GM12878 (cell line): Measurements from ENCODE around the gene E2F2. TPM values are rescaled to one million over a fixed set of nuclear protein-coding genes. Genes with fewer than 3 reads are reported as not detected.

Experiments
- ATAC-seq: fragments of 200-7000 bp; cut with Tn5 transposase; 3 replicates; pipeline ENCODE4 v1.9.1; 2020; ENCODE audit warnings: mild to moderate bottlenecking, moderate library complexity
- BruUV-seq: library from RNA; stranded (reverse); fragments of 400-500 nt; replicated peaks from 2 replicates; lab custom pipeline; 2021; lab: Mats Ljungman, UMichigan
- CTCF ChIA-PET: fragments of 300-600 bp; sonication (Branson Sonifier 250); formaldehyde crosslinking; extraction: SDS; loops from one replicate; lab custom pipeline; 2021; ENCODE audit warnings: inconsistent platforms; lab: Yijun Ruan, JAX
- POLR2A ChIA-PET: fragments of 350-600 bp; formaldehyde crosslinking; extraction: SDS; loops from one replicate; lab custom pipeline; 2021; ENCODE audit warnings: inconsistent platforms; lab: Charles Lee
- RAD21 ChIA-PET: fragments of 300-600 bp; sonication (Branson Sonifier 250); formaldehyde crosslinking; loops from one replicate; lab custom pipeline; 2023; ENCODE audit warnings: antibody characterized with exemption; ENCODE audit not compliant: unreplicated experiment; lab: Charles Lee
- SMC1A ChIA-PET: fragments of 300-600 bp; sonication (Branson Sonifier 250); formaldehyde crosslinking; loops from one replicate; lab custom pipeline; 2023; ENCODE audit not compliant: unreplicated experiment, uncharacterized antibody; lab: Charles Lee
- DNase-seq: peaks from one replicate; pipeline ENCODE4 v3.0.0-alpha.2; 2011; ENCODE audit warnings: low read depth, low spot score
- FAIRE-seq: peaks from 3 replicates; lab custom pipeline; 2011; peaks lifted over from hg19 to GRCh38; lab: Jason Lieb, UNC
- H2AFZ ChIP-seq: 2 replicates; pipeline ENCODE4 v1.6.0; 2011; ENCODE audit warnings: low read depth, low read length, control low read depth; ENCODE audit not compliant: control insufficient read depth
- H3K27ac ChIP-seq: 2 replicates; pipeline ENCODE4 v1.5.1; 2011; ENCODE audit warnings: control low read depth; ENCODE audit not compliant: control insufficient read depth, insufficient read depth
- H3K27me3 ChIP-seq, 2 experiments: replicated peaks in 1 of 2; 2 replicates each; pipeline versions ENCODE4 v1.6.0 to v1.6.1; 2011; ENCODE audit warnings: low read length in 1 of 2; ENCODE audit not compliant: control insufficient read depth in 2 of 2, insufficient read depth in 2 of 2
- H3K36me3 ChIP-seq, 2 experiments: 2 replicates each; pipeline ENCODE4 v1.5.1; 2011; ENCODE audit warnings: low read length in 1 of 2; ENCODE audit not compliant: control insufficient read depth in 2 of 2, insufficient read depth in 2 of 2
- H3K4me1 ChIP-seq: 2 replicates; pipeline ENCODE4 v1.6.1; 2011; ENCODE audit warnings: mild to moderate bottlenecking, low read length, moderate library complexity, mixed read lengths; ENCODE audit not compliant: control insufficient read depth, insufficient read depth
- H3K4me2 ChIP-seq: 2 replicates; pipeline ENCODE4 v1.6.0; 2011; ENCODE audit warnings: control low read depth; ENCODE audit not compliant: control insufficient read depth, insufficient read depth
- H3K4me3 ChIP-seq: fragments of 200-600 bp; sonication (generic); 2 replicates; pipeline ENCODE4 v1.5.1; 2016
- H3K79me2 ChIP-seq: 2 replicates; pipeline ENCODE4 v1.6.0; 2011; ENCODE audit warnings: low read length; ENCODE audit not compliant: control insufficient read depth, insufficient read depth
- H3K9ac ChIP-seq: 2 replicates; pipeline ENCODE4 v1.8.0; 2011; ENCODE audit warnings: low read length, control low read depth, mixed read lengths; ENCODE audit not compliant: control insufficient read depth, insufficient read depth
- H3K9me3 ChIP-seq: replicated peaks from 3 replicates; pipeline ENCODE4 v1.5.1; 2011; ENCODE audit warnings: mild to moderate bottlenecking, low read length; ENCODE audit not compliant: control insufficient read depth, insufficient read depth
- H4K20me1 ChIP-seq: 2 replicates; pipeline ENCODE4 v1.6.0; 2011; ENCODE audit not compliant: control insufficient read depth, insufficient read depth
- BMI1 ChIP-seq: fragments of 450-650 bp; IDR thresholded peaks from 2 replicates; pipeline ENCODE4 v1.6.1; 2016; ENCODE audit warnings: mild to moderate bottlenecking, moderate library complexity, borderline replicate concordance
- CBX3 ChIP-seq: fragments of 200-600 bp; sonication (generic); IDR thresholded peaks from 2 replicates; pipeline ENCODE4 v1.6.1; 2016; ENCODE audit warnings: low read depth, borderline replicate concordance
- CHD1 ChIP-seq: IDR thresholded peaks from 2 replicates; pipeline ENCODE4 v1.6.1; 2012; ENCODE audit warnings: low read depth, low read length, improper control_type of control experiment
- CHD4 ChIP-seq: fragments of 200-600 bp; sonication (generic); IDR thresholded peaks from 2 replicates; pipeline ENCODE4 v1.6.1; 2016; ENCODE audit warnings: mild to moderate bottlenecking
- IKZF2 ChIP-seq, 2 experiments: fragments of 450-650 bp; IDR thresholded peaks; 2 replicates each; pipeline ENCODE4 v1.6.1; 2017; ENCODE audit warnings: mild to moderate bottlenecking in 2 of 2, moderate library complexity in 2 of 2
- JUND ChIP-seq: IDR thresholded peaks from 2 replicates; pipeline ENCODE4 v1.6.1; 2012; ENCODE audit warnings: low read depth, mild to moderate bottlenecking, low read length, improper control_type of control experiment, moderate library complexity
- KAT2A ChIP-seq: conservative IDR thresholded peaks from 2 replicates; pipeline ENCODE4 v1.6.1; 2011; ENCODE audit warnings: low read depth, low read length; ENCODE audit not compliant: control insufficient read depth
- MTA3 ChIP-seq: IDR thresholded peaks from 2 replicates; pipeline ENCODE4 v1.6.1; 2012; ENCODE audit warnings: low read length, inconsistent platforms, borderline replicate concordance
- PKNOX1 ChIP-seq: fragments of 450-650 bp; IDR thresholded peaks from 2 replicates; pipeline ENCODE4 v1.6.1; 2016; ENCODE audit warnings: mild to moderate bottlenecking
- POLR2A ChIP-seq: IDR thresholded peaks from 2 replicates; pipeline ENCODE4 v1.6.1; 2011; ENCODE audit warnings: low read depth, mild to moderate bottlenecking, low read length
- REST ChIP-seq: IDR thresholded peaks from 2 replicates; pipeline ENCODE4 v1.6.1; 2012; ENCODE audit warnings: mild to moderate bottlenecking, low read depth, low read length
- SUPT20H ChIP-seq: IDR thresholded peaks from 2 replicates; pipeline ENCODE4 v1.6.1; 2011; ENCODE audit warnings: low read depth, mild to moderate bottlenecking, low read length, moderate library complexity, borderline replicate concordance; ENCODE audit not compliant: control insufficient read depth
- TCF7 ChIP-seq: IDR thresholded peaks from 2 replicates; pipeline ENCODE4 v1.6.1; 2014; ENCODE audit warnings: antibody characterized with exemption, borderline replicate concordance
- WRNIP1 ChIP-seq: IDR thresholded peaks from 2 replicates; pipeline ENCODE4 v1.6.1; 2011; ENCODE audit warnings: low read depth, low read length, improper control_type of control experiment, borderline replicate concordance
- YY1 ChIP-seq: IDR thresholded peaks from 2 replicates; pipeline ENCODE4 v1.6.1; 2011; ENCODE audit warnings: low read depth, mild to moderate bottlenecking, low read length
- ZNF622 ChIP-seq: fragments of 450-650 bp; IDR thresholded peaks from 2 replicates; pipeline ENCODE4 v1.6.1; 2017; ENCODE audit warnings: mild to moderate bottlenecking, inconsistent platforms
- WGBS: methylation state at CpG from one replicate; pipeline ENCODE4 v1.1.6; 2016; ENCODE audit warnings: low lambda C conversion rate; ENCODE audit not compliant: insufficient replicate concordance, insufficient coverage; ENCODE audit errors: missing lambda C conversion rate; 5-methylcytosine and 5-hydroxymethylcytosine counted together
- in situ Hi-C: fragments of 300-500 bp; cut with MboI; formaldehyde crosslinking; loops from 9 replicates; pipeline ENCODE4 v1.14.3; 2018; ENCODE audit warnings: mixed read lengths
- intact Hi-C: fragments of 100-400 bp; cut with micrococcal nuclease; formaldehyde crosslinking; loops from one replicate; pipeline ENCODE4 v1.14.2; 2022; ENCODE audit not compliant: unreplicated experiment
- polyA plus RNA-seq, 11 experiments: library from polyadenylated mRNA; depleted of rRNA in 4 of 11; unstranded in 6 of 11; stranded (reverse) in 5 of 11; fragments of >200 nt; fragmentation: Nextera tagmentation in 4 of 11; fragmentation: Illumina TruSeq in 1 of 11; extraction: Ambion mirVana in 4 of 11; extraction: Trizol in 1 of 11; gene quantifications; 1 replicate in 1 of 11; 2 replicates in 10 of 11; pipeline versions ENCODE4 v1.2.1 to v1.2.3, GENCODE V29; 2011 to 2016; ENCODE audit warnings: inconsistent platforms in 2 of 11, missing spikeins in 2 of 11, low read depth in 1 of 11
- total RNA-seq, 4 experiments: library from RNA; depleted of rRNA in 3 of 4; stranded (reverse); fragments of >200 nt in 3 of 4; fragmentation: Illumina TruSeq in 1 of 4; extraction: Trizol in 1 of 4; gene quantifications; 2 replicates each; pipeline versions ENCODE4 v1.2.1 to v1.2.3, GENCODE V29; 2013 to 2021
- TF ChIP-seq, protein P1 (sequence below): IDR thresholded peaks from 2 replicates; pipeline ENCODE4 v1.6.1; 2011; ENCODE audit warnings: borderline replicate concordance, low read depth, mild to moderate bottlenecking, moderate library complexity, mixed read lengths, low read length; ENCODE audit not compliant: insufficient read depth; ENCODE audit errors: extremely low read length
- TF ChIP-seq, protein P2 (sequence below): fragments of 450-650 bp; IDR thresholded peaks from 2 replicates; pipeline ENCODE4 v1.6.1; 2018; ENCODE audit warnings: borderline replicate concordance, mild to moderate bottlenecking; ENCODE audit not compliant: partially characterized antibody

E2F2 gene
- total and polyA plus RNA-seq, 10 of the 15 experiments (the other 5 are each of a cell fraction or from before 2014, with no cell fraction given), result 3.8 to 27.2 (median 14.6) TPM

DNA sequence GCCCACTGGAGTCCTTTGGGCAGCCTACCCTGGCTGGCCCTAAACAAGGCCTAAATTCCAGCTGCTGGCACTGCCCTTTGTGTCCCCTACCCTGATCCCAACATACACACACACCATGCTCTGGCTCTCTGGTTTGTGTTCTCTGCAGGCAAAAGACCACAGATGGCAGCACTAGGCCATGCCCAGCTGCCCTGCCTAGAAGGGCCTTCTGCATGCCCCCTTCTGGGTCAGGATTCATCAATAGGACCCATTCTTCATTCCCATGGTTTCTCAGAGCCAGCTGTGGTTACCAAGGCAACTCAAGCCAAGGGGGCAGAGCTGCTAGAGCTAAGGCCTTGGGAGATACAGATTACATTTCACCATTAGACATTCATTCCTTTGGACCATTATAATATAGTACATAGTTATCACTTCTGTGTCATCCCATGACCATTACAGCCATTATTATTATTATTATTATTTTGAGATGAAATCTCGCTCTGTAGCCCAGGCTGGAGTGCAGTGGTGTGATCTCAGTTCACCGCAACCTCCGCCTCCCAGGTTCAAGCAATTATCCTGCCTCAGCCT, 64.5 kb downstream of the E2F2 start:
- CTCF ChIA-PET, result interaction anchor here (0.5 to 1.4 kb wide), 2 partner anchors 30 to 35 kb away, joined by 3 read pairs; no protein-coding TSS in a partner anchor
- FAIRE-seq, result no peak
- WGBS, result 76% methylated on average over 3 of the region's 3 CpGs
- no peak for TF ChIP-seq CHD4
- no peak for TF ChIP-seq SUPT20H
- no peak for TF ChIP-seq REST
- no peak for TF ChIP-seq POLR2A
- no peak for TF ChIP-seq WRNIP1
- TF ChIP-seq, protein P1, sequence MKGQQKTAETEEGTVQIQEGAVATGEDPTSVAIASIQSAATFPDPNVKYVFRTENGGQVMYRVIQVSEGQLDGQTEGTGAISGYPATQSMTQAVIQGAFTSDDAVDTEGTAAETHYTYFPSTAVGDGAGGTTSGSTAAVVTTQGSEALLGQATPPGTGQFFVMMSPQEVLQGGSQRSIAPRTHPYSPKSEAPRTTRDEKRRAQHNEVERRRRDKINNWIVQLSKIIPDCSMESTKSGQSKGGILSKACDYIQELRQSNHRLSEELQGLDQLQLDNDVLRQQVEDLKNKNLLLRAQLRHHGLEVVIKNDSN, result no peak
- TF ChIP-seq, protein P2, sequence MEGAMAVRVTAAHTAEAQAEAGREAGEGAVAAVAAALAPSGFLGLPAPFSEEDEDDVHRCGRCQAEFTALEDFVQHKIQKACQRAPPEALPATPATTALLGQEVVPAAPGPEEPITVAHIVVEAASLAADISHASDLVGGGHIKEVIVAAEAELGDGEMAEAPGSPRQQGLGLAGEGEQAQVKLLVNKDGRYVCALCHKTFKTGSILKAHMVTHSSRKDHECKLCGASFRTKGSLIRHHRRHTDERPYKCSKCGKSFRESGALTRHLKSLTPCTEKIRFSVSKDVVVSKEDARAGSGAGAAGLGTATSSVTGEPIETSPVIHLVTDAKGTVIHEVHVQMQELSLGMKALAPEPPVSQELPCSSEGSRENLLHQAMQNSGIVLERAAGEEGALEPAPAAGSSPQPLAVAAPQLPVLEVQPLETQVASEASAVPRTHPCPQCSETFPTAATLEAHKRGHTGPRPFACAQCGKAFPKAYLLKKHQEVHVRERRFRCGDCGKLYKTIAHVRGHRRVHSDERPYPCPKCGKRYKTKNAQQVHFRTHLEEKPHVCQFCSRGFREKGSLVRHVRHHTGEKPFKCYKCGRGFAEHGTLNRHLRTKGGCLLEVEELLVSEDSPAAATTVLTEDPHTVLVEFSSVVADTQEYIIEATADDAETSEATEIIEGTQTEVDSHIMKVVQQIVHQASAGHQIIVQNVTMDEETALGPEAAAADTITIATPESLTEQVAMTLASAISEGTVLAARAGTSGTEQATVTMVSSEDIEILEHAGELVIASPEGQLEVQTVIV, result no peak
- TF ChIP-seq ZNF622, result no peak
- no peak for TF ChIP-seq KAT2A
- TF ChIP-seq IKZF2 (IDR thresholded peaks at IDR 0.05), result no peak
- TF ChIP-seq MTA3, result no peak
- TF ChIP-seq TCF7, result no peak
- TF ChIP-seq JUND, result no peak
- TF ChIP-seq CBX3, result no peak
- no peak for TF ChIP-seq BMI1
- TF ChIP-seq CHD1, result no peak
- TF ChIP-seq YY1, result no peak
- no peak for TF ChIP-seq PKNOX1

More for the DNA sequence above, 64.5 kb downstream of the E2F2 start:
- Histone ChIP-seq H3K9ac (no peak overlapping the region), H2AFZ (no peak overlapping the region), H3K4me3 (no peak overlapping the region), H3K27me3 (peaks cover 0 to 2% of the 10 kb centered on the region in 2 experiments; a peak in 1 of 4 replicates), H3K4me2 (no peak overlapping the region), H3K79me2 (no peaks in the 10 kb centered on the region), H3K9me3 (no peaks in the 10 kb centered on the region), H3K27ac (no peak overlapping the region), H3K4me1 (no peaks in the 10 kb centered on the region), H3K36me3 (no peaks in the 10 kb centered on the region), H4K20me1 (no peaks in the 10 kb centered on the region)
- BruUV-seq, result no TSS peak
- intact Hi-C loops, result no loop called here
- DNase-seq (no peak), ATAC-seq (no peak)
- SMC1A ChIA-PET, result interaction anchor here (1.3 kb wide), 1 partner anchor 30 kb away, joined by 3 read pairs; no protein-coding TSS in a partner anchor
- RAD21 ChIA-PET, result no interaction called here
- in situ Hi-C loops, result no loop called here
- POLR2A ChIA-PET, result no interaction called here
